PFSK-1 (cell line): ENCODE measurements around the gene CACNA1I.

Experiments used
- FOXP2 ChIP-seq: optimal IDR thresholded peaks from 2 replicates; pipeline ENCODE3; 2011; ENCODE audit warnings: borderline replicate concordance, control low read depth, inconsistent platforms; ENCODE audit not compliant: insufficient read depth; ENCODE audit errors: extremely low read length, extremely low read depth
- POLR2AphosphoS5 ChIP-seq: IDR thresholded peaks from 2 replicates; pipeline ENCODE4 v1.6.1; 2012; ENCODE audit warnings: low read depth, mild to moderate bottlenecking, control low read depth, low read length, moderate library complexity
- REST ChIP-seq, 2 experiments: IDR thresholded peaks; 2 replicates each; pipeline versions ENCODE4 v1.6.1 to v1.8.0; 2011 to 2012; ENCODE audit warnings: low read depth in 2 of 2, low read length in 2 of 2, control low read depth in 1 of 2, inconsistent platforms in 1 of 2, mild to moderate bottlenecking in 1 of 2, moderate library complexity in 1 of 2; ENCODE audit not compliant: insufficient read depth in 1 of 2
- SIN3A ChIP-seq: IDR thresholded peaks from 2 replicates; pipeline ENCODE4 v1.6.1; 2012; ENCODE audit warnings: mild to moderate bottlenecking, low read length, moderate library complexity, borderline replicate concordance; ENCODE audit not compliant: insufficient read depth
- TAF1 ChIP-seq: IDR thresholded peaks from 2 replicates; pipeline ENCODE4 v1.6.1; 2012; ENCODE audit warnings: low read length, control low read depth, borderline replicate concordance; ENCODE audit not compliant: insufficient read depth

CACNA1I gene

DNA sequence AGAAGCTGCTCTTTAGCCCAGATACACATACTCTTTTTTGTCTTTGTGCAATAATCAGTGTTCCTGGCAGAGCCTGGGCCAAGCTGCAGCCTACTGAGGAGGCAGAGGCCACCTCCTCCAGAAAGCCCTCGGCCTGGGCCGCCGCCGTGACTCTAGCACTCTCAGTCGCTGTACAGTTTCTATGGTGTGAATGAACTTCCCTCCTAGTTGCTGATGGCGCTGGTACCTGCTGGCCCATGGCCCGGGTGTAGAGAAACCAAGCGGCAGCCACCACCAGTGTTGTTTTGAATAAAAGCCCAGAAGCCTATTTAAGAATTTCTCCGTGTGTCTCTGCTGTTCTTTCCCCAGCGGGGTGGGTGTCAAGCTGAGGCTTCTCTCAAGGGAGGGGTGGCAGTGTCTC, 118.9 kb downstream of the CACNA1I start:
- TF ChIP-seq SIN3A, result no peak
- no peak for TF ChIP-seq FOXP2
- no peak for TF ChIP-seq REST (IDR thresholded peaks at IDR 0.05; ENCODE audit: insufficient read depth in 1 of 2, low read depth in 2 of 2, low read length in 2 of 2)
- no peak for TF ChIP-seq TAF1
- TF ChIP-seq POLR2AphosphoS5, result no peak

GRCh38 chr22:39690881-39691605, 120.5 kb downstream of the CACNA1I start:
- no peak for TF ChIP-seq TAF1
- no peak for TF ChIP-seq SIN3A
- no peak for TF ChIP-seq POLR2AphosphoS5
- no peak for TF ChIP-seq REST (IDR thresholded peaks at IDR 0.05; ENCODE audit: insufficient read depth in 1 of 2, low read depth in 2 of 2, low read length in 2 of 2)
- no peak for TF ChIP-seq FOXP2

- TF ChIP-seq REST (IDR thresholded peaks at IDR 0.05; ENCODE audit: insufficient read depth in 1 of 2, low read depth in 2 of 2, low read length in 2 of 2) (no peak), FOXP2 (no peak), SIN3A (no peak), POLR2AphosphoS5 (no peak), TAF1 (no peak)
Observed at GRCh38 chr22:39693943-39694500, 123.5 kb downstream of the CACNA1I start.

- TF ChIP-seq FOXP2 (no peak), TAF1 (no peak), SIN3A (no peak), POLR2AphosphoS5 (no peak), REST (IDR thresholded peaks at IDR 0.05; ENCODE audit: insufficient read depth in 1 of 2, low read depth in 2 of 2, low read length in 2 of 2) (no peak)
Observed at GRCh38 chr22:39697790-39698430, 127.4 kb downstream of the CACNA1I start.
